ENCODE data around the gene UNC79.

GRCh38 chr14:93682459-93682858 is 251.7 kb downstream of the UNC79 start:
- TF ChIP-seq, protein P1, sequence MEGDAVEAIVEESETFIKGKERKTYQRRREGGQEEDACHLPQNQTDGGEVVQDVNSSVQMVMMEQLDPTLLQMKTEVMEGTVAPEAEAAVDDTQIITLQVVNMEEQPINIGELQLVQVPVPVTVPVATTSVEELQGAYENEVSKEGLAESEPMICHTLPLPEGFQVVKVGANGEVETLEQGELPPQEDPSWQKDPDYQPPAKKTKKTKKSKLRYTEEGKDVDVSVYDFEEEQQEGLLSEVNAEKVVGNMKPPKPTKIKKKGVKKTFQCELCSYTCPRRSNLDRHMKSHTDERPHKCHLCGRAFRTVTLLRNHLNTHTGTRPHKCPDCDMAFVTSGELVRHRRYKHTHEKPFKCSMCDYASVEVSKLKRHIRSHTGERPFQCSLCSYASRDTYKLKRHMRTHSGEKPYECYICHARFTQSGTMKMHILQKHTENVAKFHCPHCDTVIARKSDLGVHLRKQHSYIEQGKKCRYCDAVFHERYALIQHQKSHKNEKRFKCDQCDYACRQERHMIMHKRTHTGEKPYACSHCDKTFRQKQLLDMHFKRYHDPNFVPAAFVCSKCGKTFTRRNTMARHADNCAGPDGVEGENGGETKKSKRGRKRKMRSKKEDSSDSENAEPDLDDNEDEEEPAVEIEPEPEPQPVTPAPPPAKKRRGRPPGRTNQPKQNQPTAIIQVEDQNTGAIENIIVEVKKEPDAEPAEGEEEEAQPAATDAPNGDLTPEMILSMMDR (IDR thresholded peaks at IDR 0.05 in 4 of 5, conservative IDR thresholded peaks at IDR 0.05 in 1 of 5) = no peak
- no peak for TF ChIP-seq POLR2A (IDR thresholded peaks at IDR 0.05)

All from gastrocnemius medialis (tissue), 4 donors.